Measurements from ENCODE around the gene HLCS. TPM values are rescaled to one million over a fixed set of nuclear protein-coding genes. Genes with fewer than 3 reads are reported as not detected.

Gene HLCS
- polyA plus RNA-seq (2011; rRNA removed) (16.9 and 23.3 TPM in 2 replicates), polyA minus RNA-seq (2011; rRNA and poly(A)+ RNA removed) (16.0 and 17.3 TPM in 2 replicates)

DNA sequence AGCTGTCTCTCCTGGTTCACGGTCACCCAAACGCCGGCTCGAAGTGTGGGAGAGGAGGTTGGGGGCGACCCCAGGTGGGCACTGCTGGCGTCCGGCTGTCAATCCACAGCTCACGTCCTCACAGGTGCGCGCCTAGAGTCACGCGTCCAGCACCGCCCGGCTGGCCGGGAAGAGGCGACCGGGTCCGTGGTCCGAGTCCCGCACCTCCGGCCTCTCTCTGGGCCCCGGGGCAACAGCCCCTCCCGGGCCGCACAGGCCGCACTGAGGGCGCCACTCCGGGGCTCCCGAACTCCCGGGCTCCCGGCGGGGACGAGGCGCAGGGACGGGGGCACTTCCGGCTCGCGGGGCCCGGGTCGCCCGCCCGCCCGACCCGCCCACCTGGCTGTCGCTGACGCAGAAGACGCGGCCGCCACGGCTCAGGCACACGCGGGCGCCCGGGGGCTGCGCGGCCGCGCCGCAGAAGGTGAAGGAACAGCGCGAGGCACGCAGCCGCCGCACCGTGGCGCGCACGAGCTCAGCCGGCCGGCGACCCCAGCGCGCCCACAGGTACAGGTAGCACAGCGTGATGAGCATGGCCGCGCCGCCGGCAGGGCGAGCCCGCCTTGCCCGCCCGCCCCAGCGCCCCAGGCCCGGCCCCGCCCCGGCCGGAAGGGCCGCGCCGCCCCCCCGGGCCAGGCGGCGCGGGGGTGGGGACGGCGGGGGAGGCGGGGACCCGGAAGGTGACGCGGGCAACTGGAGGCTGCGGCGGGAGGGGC is at the start of gene HLCS:
Gene HLCS, minus strand, starts transcription at position 604 of the 755 bp plus-strand sequence. Its CDS starts 31 bp downstream, at position 573.
- H3K4me3 ChIP-seq (ENCODE audit: low read depth, low read length), result peak within 1 kb of the TSS; percentile 82
- TF ChIP-seq, protein P1, sequence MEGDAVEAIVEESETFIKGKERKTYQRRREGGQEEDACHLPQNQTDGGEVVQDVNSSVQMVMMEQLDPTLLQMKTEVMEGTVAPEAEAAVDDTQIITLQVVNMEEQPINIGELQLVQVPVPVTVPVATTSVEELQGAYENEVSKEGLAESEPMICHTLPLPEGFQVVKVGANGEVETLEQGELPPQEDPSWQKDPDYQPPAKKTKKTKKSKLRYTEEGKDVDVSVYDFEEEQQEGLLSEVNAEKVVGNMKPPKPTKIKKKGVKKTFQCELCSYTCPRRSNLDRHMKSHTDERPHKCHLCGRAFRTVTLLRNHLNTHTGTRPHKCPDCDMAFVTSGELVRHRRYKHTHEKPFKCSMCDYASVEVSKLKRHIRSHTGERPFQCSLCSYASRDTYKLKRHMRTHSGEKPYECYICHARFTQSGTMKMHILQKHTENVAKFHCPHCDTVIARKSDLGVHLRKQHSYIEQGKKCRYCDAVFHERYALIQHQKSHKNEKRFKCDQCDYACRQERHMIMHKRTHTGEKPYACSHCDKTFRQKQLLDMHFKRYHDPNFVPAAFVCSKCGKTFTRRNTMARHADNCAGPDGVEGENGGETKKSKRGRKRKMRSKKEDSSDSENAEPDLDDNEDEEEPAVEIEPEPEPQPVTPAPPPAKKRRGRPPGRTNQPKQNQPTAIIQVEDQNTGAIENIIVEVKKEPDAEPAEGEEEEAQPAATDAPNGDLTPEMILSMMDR (IDR thresholded peaks at IDR 0.05; ENCODE audit: insufficient read depth, low read depth, low read length), result no peak
- POLR2A ChIA-PET, result interaction anchor here (0.6 kb wide), 3 partner anchors 12 to 484 kb away, joined by 3 to 4 read pairs (median 3); partner anchors contain the start of gene RIPPLY3
- DNase-seq (ENCODE audit: low read depth), result no peak
- H3K36me3 ChIP-seq (ENCODE audit: control insufficient read depth, insufficient read depth, low read length), result peaks cover 2% of the 10 kb centered on the region; the same call in 1 of the 2 replicates
- CTCF ChIA-PET, result interaction anchor here (0.6 to 3.5 kb wide), 9 partner anchors 9 to 1054 kb away, joined by 3 to 11 read pairs (median 3); no protein-coding TSS in a partner anchor
- H3K27me3 ChIP-seq (ENCODE audit: control insufficient read depth, insufficient read depth, low read length), result no peaks in the 10 kb centered on the region

GRCh38 chr21:37009740-37010341 is 43.4 kb upstream of the HLCS start:
- POLR2A ChIA-PET, result no interaction called here

DNA sequence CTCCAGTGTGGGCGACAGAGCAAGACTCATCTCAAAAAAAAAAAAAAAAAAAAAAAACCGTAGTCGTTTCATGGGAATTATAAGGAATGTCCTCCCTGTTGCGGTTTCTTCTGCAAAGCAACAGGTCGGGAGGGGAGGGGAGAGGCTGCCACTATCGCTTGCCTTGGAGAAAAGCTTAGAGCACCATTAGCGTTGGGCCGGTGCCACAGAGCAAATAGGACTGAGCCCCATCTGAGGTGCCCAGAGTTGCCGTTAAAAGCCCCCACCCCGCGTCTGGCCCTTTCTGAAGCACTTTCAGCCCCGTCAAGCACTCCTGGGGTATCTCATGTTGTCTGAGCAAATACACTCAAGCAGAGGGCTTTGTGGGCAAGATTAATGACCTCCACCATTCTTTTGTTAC is 42.3 kb upstream of the HLCS start:
- Histone ChIP-seq H3K36me3 (ENCODE audit: control insufficient read depth, insufficient read depth, low read length) (no peaks in the 10 kb centered on the region), H3K27me3 (ENCODE audit: control insufficient read depth, insufficient read depth, low read length) (peaks cover 3% of the 10 kb centered on the region; the same call in 1 of the 2 replicates), H3K4me3 (ENCODE audit: low read depth, low read length) (no peak overlapping the region)
- TF ChIP-seq, protein P1 (IDR thresholded peaks at IDR 0.05; ENCODE audit: insufficient read depth, low read depth, low read length), result no peak
- ChIA-PET CTCF (interaction anchor here (1.5 kb wide), 1 partner anchor 10 kb away, joined by 4 read pairs; no protein-coding TSS in a partner anchor), POLR2A (no interaction called here)
- no peak for DNase-seq (ENCODE audit: low read depth)

More at GRCh38 chr21:37009740-37010341, 43.4 kb upstream of the HLCS start:
- Histone ChIP-seq H3K4me3 (ENCODE audit: low read depth, low read length) (no peak overlapping the region), H3K36me3 (ENCODE audit: control insufficient read depth, insufficient read depth, low read length) (no peaks in the 10 kb centered on the region), H3K27me3 (ENCODE audit: control insufficient read depth, insufficient read depth, low read length) (peaks cover 3% of the 10 kb centered on the region; the same call in 1 of the 2 replicates)
- no peak for DNase-seq (ENCODE audit: low read depth)
- TF ChIP-seq, protein P1 (IDR thresholded peaks at IDR 0.05; ENCODE audit: insufficient read depth, low read depth, low read length), result peak; percentile 90
- CTCF ChIA-PET, result interaction anchor here (0.5 to 3.1 kb wide), 18 partner anchors 10 to 88 kb away, joined by 3 to 16 read pairs (median 4); no protein-coding TSS in a partner anchor

- Histone ChIP-seq H3K27me3 (ENCODE audit: control insufficient read depth, insufficient read depth, low read length) (peaks cover 3% of the 10 kb centered on the region; the same call in 1 of the 2 replicates), H3K4me3 (ENCODE audit: low read depth, low read length) (peak within 1 kb of the TSS; percentile 43), H3K36me3 (ENCODE audit: control insufficient read depth, insufficient read depth, low read length) (no peaks in the 10 kb centered on the region)
- ChIA-PET POLR2A (interaction anchor here (0.6 kb wide), 1 partner anchor 40 kb away, joined by 3 read pairs; no protein-coding TSS in a partner anchor), CTCF (interaction anchor here (0.5 to 2.0 kb wide), 5 partner anchors 13 to 486 kb away, joined by 3 to 12 read pairs (median 3); no protein-coding TSS in a partner anchor)
- DNase-seq (ENCODE audit: low read depth), result no peak
- TF ChIP-seq, protein P1 (IDR thresholded peaks at IDR 0.05; ENCODE audit: insufficient read depth, low read depth, low read length), result no peak
Measured at GRCh38 chr21:37006486-37007291, 40.2 kb upstream of the HLCS start, which contains the start of gene RIPPLY3. TSS of gene RIPPLY3 (plus strand) at chr21:37006702. CDS start at chr21:37006773, 71 bp downstream.

Data from BJ (cell line).